GM18873 (cell line): ENCODE results near the gene GRIN3A.
A peak's percentile ranks its signal among the peaks of the same experiment; 100 is the strongest.
"Not testable (repeated sequence)": the region's sequence is repeated elsewhere in the genome, so short reads cannot be mapped to it uniquely, and the experiment has no call there.

ENCODE experiments used
- ATAC-seq: cut with Tn5 transposase; IDR thresholded peaks from one replicate; pipeline ENCODE4 v1.9.1; 2021; ENCODE audit warnings: mild to moderate bottlenecking, moderate library complexity, moderate number of reproducible peaks; ENCODE audit not compliant: unreplicated experiment, low FRiP score

The GRIN3A gene

GRCh38 chr9:101585740-101586139 lies 152.7 kb downstream of the GRIN3A start:
- ATAC-seq: no peak

GRCh38 chr9:101582553-101582952 lies 155.9 kb downstream of the GRIN3A start:
- no peak for ATAC-seq

- ATAC-seq: no peak
Measured at GRCh38 chr9:101579711-101580545, 158.5 kb downstream of the GRIN3A start.

GRCh38 chr9:101578378-101578777 lies 160.1 kb downstream of the GRIN3A start:
- ATAC-seq: no peak

GRCh38 chr9:101574731-101575333 lies 163.6 kb downstream of the GRIN3A start:
- no peak for ATAC-seq

GRCh38 chr9:101572316-101572715 lies 166.1 kb downstream of the GRIN3A start:
- ATAC-seq: no peak

- ATAC-seq: no peak
Measured at GRCh38 chr9:101571114-101571513, 167.3 kb downstream of the GRIN3A start.

GRCh38 chr9:101569741-101570501 lies 168.5 kb downstream of the GRIN3A start:
- ATAC-seq: no peak

GRCh38 chr9:101567725-101568350 lies 170.6 kb downstream of the GRIN3A start:
- ATAC-seq: no peak

GRCh38 chr9:101566904-101567724 lies 171.3 kb downstream of the GRIN3A start:
- ATAC-seq: peak; percentile 64

GRCh38 chr9:101564252-101564651 lies 174.2 kb downstream of the GRIN3A start:
- no peak for ATAC-seq

GRCh38 chr9:101562966-101563365 lies 175.5 kb downstream of the GRIN3A start:
- no peak for ATAC-seq

GRCh38 chr9:101561740-101562139 lies 176.7 kb downstream of the GRIN3A start:
- no peak for ATAC-seq

GRCh38 chr9:101549472-101550098 lies 188.9 kb downstream of the GRIN3A start:
- ATAC-seq: not testable (repeated sequence)

- no peak for ATAC-seq
Measured at GRCh38 chr9:101543098-101543735, 195.2 kb downstream of the GRIN3A start.

GRCh38 chr9:101540069-101540468 lies 198.4 kb downstream of the GRIN3A start:
- no peak for ATAC-seq

- ATAC-seq: no peak
Measured at GRCh38 chr9:101536938-101537337, 201.5 kb downstream of the GRIN3A start.

- ATAC-seq: no peak
Measured at GRCh38 chr9:101536351-101536750, 202.1 kb downstream of the GRIN3A start.
